Gastrocnemius medialis (tissue), 4 donors: ENCODE results near the gene PCDHB5.

Experiments
- POLR2A ChIP-seq, 2 donors: fragments of 450-650 bp; IDR thresholded peaks; one replicate each; pipeline ENCODE4 v1.6.1; 2017; ENCODE audit warnings: antibody characterized with exemption in 2 of 2, mild to moderate bottlenecking in 2 of 2, moderate library complexity in 2 of 2
- TF ChIP-seq, protein P1 (sequence below), 5 experiments: fragments of 450-650 bp in 3 of 5; fragments of 200-600 bp in 2 of 5; sonication (generic) in 2 of 5; IDR thresholded peaks in 4 of 5; conservative IDR thresholded peaks in 1 of 5; 1 replicate in 4 of 5; 2 replicates in 1 of 5; pipeline ENCODE4 v1.5.1; 2016 to 2019; ENCODE audit warnings: antibody characterized with exemption in 5 of 5, mild to moderate bottlenecking in 3 of 5, moderate library complexity in 3 of 5

DNA sequence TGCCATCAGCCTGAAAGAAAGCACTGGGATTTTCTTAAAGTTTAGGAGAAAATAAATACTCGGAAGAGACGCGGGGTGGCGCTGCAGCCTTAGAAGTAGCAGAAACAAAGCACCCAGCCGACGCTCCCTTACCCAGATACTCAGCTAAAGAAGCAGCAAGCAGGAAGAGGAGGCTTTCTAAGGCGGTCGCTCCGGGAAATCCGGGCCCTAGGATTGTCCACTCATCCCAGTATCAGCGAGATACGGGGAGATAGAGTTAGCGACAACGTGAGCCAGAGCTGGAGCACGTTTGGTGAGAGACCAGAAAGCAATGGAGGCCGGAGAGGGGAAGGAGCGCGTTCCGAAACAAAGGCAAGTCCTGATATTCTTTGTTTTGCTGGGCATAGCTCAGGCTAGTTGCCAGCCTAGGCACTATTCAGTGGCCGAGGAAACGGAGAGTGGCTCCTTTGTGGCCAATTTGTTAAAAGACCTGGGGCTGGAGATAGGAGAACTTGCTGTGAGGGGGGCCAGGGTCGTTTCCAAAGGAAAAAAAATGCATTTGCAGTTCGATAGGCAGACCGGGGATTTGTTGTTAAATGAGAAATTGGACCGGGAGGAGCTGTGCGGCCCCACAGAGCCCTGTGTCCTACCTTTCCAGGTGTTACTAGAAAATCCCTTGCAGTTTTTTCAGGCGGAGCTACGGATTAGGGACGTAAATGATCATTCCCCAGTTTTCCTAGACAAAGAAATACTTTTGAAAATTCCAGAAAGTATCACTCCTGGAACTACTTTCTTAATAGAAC is 40.3 kb upstream of the PCDHB5 start, which contains the start of gene PCDHB2:
- TF ChIP-seq, protein P1, sequence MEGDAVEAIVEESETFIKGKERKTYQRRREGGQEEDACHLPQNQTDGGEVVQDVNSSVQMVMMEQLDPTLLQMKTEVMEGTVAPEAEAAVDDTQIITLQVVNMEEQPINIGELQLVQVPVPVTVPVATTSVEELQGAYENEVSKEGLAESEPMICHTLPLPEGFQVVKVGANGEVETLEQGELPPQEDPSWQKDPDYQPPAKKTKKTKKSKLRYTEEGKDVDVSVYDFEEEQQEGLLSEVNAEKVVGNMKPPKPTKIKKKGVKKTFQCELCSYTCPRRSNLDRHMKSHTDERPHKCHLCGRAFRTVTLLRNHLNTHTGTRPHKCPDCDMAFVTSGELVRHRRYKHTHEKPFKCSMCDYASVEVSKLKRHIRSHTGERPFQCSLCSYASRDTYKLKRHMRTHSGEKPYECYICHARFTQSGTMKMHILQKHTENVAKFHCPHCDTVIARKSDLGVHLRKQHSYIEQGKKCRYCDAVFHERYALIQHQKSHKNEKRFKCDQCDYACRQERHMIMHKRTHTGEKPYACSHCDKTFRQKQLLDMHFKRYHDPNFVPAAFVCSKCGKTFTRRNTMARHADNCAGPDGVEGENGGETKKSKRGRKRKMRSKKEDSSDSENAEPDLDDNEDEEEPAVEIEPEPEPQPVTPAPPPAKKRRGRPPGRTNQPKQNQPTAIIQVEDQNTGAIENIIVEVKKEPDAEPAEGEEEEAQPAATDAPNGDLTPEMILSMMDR (IDR thresholded peaks at IDR 0.05 in 4 of 5, conservative IDR thresholded peaks at IDR 0.05 in 1 of 5): peak in 3 of 5 experiments; percentile 28 to 36 (median 32)
- TF ChIP-seq POLR2A (IDR thresholded peaks at IDR 0.05): no peak
